ENCODE measurements around the gene SLC29A1. TPM values are rescaled to one million over a fixed set of nuclear protein-coding genes. Genes with fewer than 3 reads are reported as not detected.
A peak's percentile ranks its signal among the peaks of the same experiment; 100 is the strongest.

Gene SLC29A1
- total and polyA plus RNA-seq, 9 of the 15 experiments (the other 6 are each of a cell fraction or from before 2014, with no cell fraction given): 18.9 to 170 (median 57.7) TPM

GRCh38 chr6:44226368-44227147 is 3.2 kb downstream of the SLC29A1 start (continued):
- TF ChIP-seq PKNOX1 (IDR thresholded peaks at IDR 0.05) (peak; percentile 46; the same call in 1 of the 2 replicates), DEAF1 (CRISPR knock-in tag; IDR thresholded peaks at IDR 0.05) (no peak), ELF4 (CRISPR knock-in tag; IDR thresholded peaks at IDR 0.05) (peak; percentile 73; the same call in 1 of the 2 replicates), RAD21 (CRISPR knock-in tag; conservative IDR thresholded peaks at IDR 0.05 in 1 of 2, IDR thresholded peaks at IDR 0.05 in 1 of 2) (no peak), ZNF24 (IDR thresholded peaks at IDR 0.05) (no peak), TAF1 (IDR thresholded peaks at IDR 0.05; ENCODE audit: control insufficient read depth, extremely low read depth, insufficient read depth, low read length, severe bottlenecking) (no peak), THAP7 (CRISPR knock-in tag; IDR thresholded peaks at IDR 0.05) (no peak), ZNF217 (CRISPR knock-in tag; IDR thresholded peaks at IDR 0.05) (no peak), MEF2A (IDR thresholded peaks at IDR 0.05; ENCODE audit: control insufficient read depth, low read depth, low read length) (no peak), ZNF586 (CRISPR knock-in tag; conservative IDR thresholded peaks at IDR 0.05) (no peak), EGR1 (conservative IDR thresholded peaks at IDR 0.05) (no peak; the same call in 1 of the 2 replicates), NFRKB (IDR thresholded peaks at IDR 0.05; ENCODE audit: low read depth) (no peak), ZNF778 (CRISPR knock-in tag; IDR thresholded peaks at IDR 0.05) (no peak), SMAD1 (IDR thresholded peaks at IDR 0.05; ENCODE audit: low read depth, low read length, partially characterized antibody) (no peak), AFF1 (IDR thresholded peaks at IDR 0.05; ENCODE audit: low read depth in 1 of 2, partially characterized antibody in 2 of 2) (no peak), FOXP1 (CRISPR knock-in tag; IDR thresholded peaks at IDR 0.05) (no peak), HDAC8 (tag; IDR thresholded peaks at IDR 0.05) (no peak), ESRRA (IDR thresholded peaks at IDR 0.05; ENCODE audit: borderline replicate concordance, low read depth) (peak; percentile 98)
